AG04450 (cell line): Measurements from ENCODE around the gene IFIT3. TPM values are rescaled to one million over a fixed set of nuclear protein-coding genes. Genes with fewer than 3 reads are reported as not detected.

Experiments used
- CTCF ChIA-PET: fragments of 300-600, 350-600 bp; formaldehyde crosslinking; extraction: SDS; loops from one replicate; lab custom pipeline; 2022; ENCODE audit warnings: antibody characterized with exemption, inconsistent platforms; lab: Charles Lee
- POLR2A ChIA-PET: fragments of 350-600 bp; formaldehyde crosslinking; extraction: SDS; loops from one replicate; lab custom pipeline; 2021; ENCODE audit warnings: antibody characterized with exemption, inconsistent platforms; lab: Yijun Ruan, JAX
- DNase-seq: peaks from one replicate; pipeline ENCODE4 v3.0.0-alpha.2; 2011; ENCODE audit warnings: low read depth, low spot score
- H3K27ac ChIP-seq: one replicate; pipeline ENCODE4 v1.5.1; 2012; ENCODE audit warnings: low read depth, low read length, control low read depth
- H3K27me3 ChIP-seq: one replicate; pipeline ENCODE4 v1.6.0; 2012; ENCODE audit warnings: low read length; ENCODE audit not compliant: control insufficient read depth, insufficient read depth
- H3K4me3 ChIP-seq: 2 replicates; pipeline ENCODE4 v1.5.1; 2011; ENCODE audit warnings: mild to moderate bottlenecking, low read depth, low read length, control low read depth
- H3K9me3 ChIP-seq: 2 replicates; pipeline ENCODE4 v1.5.1; 2012; ENCODE audit warnings: low read length; ENCODE audit not compliant: control insufficient read depth, insufficient read depth
- polyA plus RNA-seq: library from polyadenylated mRNA; depleted of rRNA; stranded (reverse); fragments of >200 nt; gene quantifications from 2 replicates; pipeline ENCODE4 v1.2.3, GENCODE V29; 2011
- TF ChIP-seq, protein P1 (sequence below): IDR thresholded peaks from 2 replicates; pipeline ENCODE4 v1.5.1; 2011; ENCODE audit warnings: low read depth, low read length, control low read depth, inconsistent platforms

Gene IFIT3
- polyA plus RNA-seq, 1 experiment, result 8.7 TPM

GRCh38 chr10:89369156-89370105, 41.6 kb downstream of the IFIT3 start:
- H3K9me3 ChIP-seq, result no peaks in the 10 kb centered on the region
- ChIA-PET POLR2A (no interaction called here), CTCF (interaction anchor here (0.6 to 3.4 kb wide), 49 partner anchors 9 to 340 kb away, joined by 3 to 31 read pairs (median 6); partner anchors contain the start of genes IFIT1, IFIT1B, IFIT2 and IFIT3)
- no peak for DNase-seq
- no peak overlapping the region for H3K27ac ChIP-seq
- no peak overlapping the region for H3K4me3 ChIP-seq
- TF ChIP-seq, protein P1, sequence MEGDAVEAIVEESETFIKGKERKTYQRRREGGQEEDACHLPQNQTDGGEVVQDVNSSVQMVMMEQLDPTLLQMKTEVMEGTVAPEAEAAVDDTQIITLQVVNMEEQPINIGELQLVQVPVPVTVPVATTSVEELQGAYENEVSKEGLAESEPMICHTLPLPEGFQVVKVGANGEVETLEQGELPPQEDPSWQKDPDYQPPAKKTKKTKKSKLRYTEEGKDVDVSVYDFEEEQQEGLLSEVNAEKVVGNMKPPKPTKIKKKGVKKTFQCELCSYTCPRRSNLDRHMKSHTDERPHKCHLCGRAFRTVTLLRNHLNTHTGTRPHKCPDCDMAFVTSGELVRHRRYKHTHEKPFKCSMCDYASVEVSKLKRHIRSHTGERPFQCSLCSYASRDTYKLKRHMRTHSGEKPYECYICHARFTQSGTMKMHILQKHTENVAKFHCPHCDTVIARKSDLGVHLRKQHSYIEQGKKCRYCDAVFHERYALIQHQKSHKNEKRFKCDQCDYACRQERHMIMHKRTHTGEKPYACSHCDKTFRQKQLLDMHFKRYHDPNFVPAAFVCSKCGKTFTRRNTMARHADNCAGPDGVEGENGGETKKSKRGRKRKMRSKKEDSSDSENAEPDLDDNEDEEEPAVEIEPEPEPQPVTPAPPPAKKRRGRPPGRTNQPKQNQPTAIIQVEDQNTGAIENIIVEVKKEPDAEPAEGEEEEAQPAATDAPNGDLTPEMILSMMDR, result peak; percentile 69
- H3K27me3 ChIP-seq, result no peaks in the 10 kb centered on the region

GRCh38 chr10:89371079-89371478, 43.3 kb downstream of the IFIT3 start:
- DNase-seq, result no peak
- H3K9me3 ChIP-seq, result no peaks in the 10 kb centered on the region
- ChIA-PET CTCF (no interaction called here), POLR2A (no interaction called here)
- TF ChIP-seq, protein P1, result no peak
- no peaks in the 10 kb centered on the region for H3K27me3 ChIP-seq
- H3K27ac ChIP-seq, result no peak overlapping the region
- no peak overlapping the region for H3K4me3 ChIP-seq

- no peak for DNase-seq
- Histone ChIP-seq H3K27me3 (no peaks in the 10 kb centered on the region), H3K27ac (no peak overlapping the region), H3K4me3 (no peak overlapping the region), H3K9me3 (no peaks in the 10 kb centered on the region)
- TF ChIP-seq, protein P1, result no peak
- ChIA-PET CTCF (interaction anchor here (0.8 to 1.7 kb wide), 2 partner anchors 120 to 154 kb away, joined by 3 to 6 read pairs; no protein-coding TSS in a partner anchor), POLR2A (no interaction called here)
Measured at GRCh38 chr10:89371987-89372386, 44.2 kb downstream of the IFIT3 start.

GRCh38 chr10:89373916-89374711, 46.3 kb downstream of the IFIT3 start:
- no peak for DNase-seq
- no peak overlapping the region for H3K4me3 ChIP-seq
- H3K27ac ChIP-seq, result peak overlapping the region; percentile 77
- TF ChIP-seq, protein P1, result no peak
- POLR2A ChIA-PET, result interaction anchor here (1.1 to 1.3 kb wide), 3 partner anchors 19 to 91 kb away, joined by 3 to 9 read pairs (median 4); partner anchors contain the start of gene IFIT1
- no peaks in the 10 kb centered on the region for H3K9me3 ChIP-seq
- CTCF ChIA-PET, result interaction anchor here (0.9 kb wide), 1 partner anchor 12 kb away, joined by 3 read pairs; no protein-coding TSS in a partner anchor
- H3K27me3 ChIP-seq, result no peaks in the 10 kb centered on the region
